Spinal cord (tissue), 10 donors: ENCODE data around the gene CHERP. TPM values are rescaled to one million over a fixed set of nuclear protein-coding genes. Genes with fewer than 3 reads are reported as not detected.
A peak's percentile ranks its signal among the peaks of the same experiment; 100 is the strongest.
"Not testable (repeated sequence)": the region's sequence is repeated elsewhere in the genome, so short reads cannot be mapped to it uniquely, and the experiment has no call there.

Experiments used
- DNase-seq, 6 donors: peaks; one replicate each; pipeline versions ENCODE4 v3.0.0 to v3.0.0-alpha.2; 2013 to 2015; ENCODE audit warnings: low spot score in 6 of 6, low read depth in 4 of 6
- H3K27ac ChIP-seq: one replicate; pipeline ENCODE4 v1.5.1; 2013; ENCODE audit warnings: low read depth, low read length, control low read depth
- H3K27me3 ChIP-seq: one replicate; pipeline ENCODE4 v1.6.1; 2013; ENCODE audit warnings: low read length; ENCODE audit not compliant: control insufficient read depth, insufficient read depth
- H3K36me3 ChIP-seq: one replicate; pipeline ENCODE4 v1.6.1; 2013; ENCODE audit warnings: low read length; ENCODE audit not compliant: control insufficient read depth, insufficient read depth
- H3K4me1 ChIP-seq: one replicate; pipeline ENCODE4 v1.6.1; 2013; ENCODE audit warnings: low read length; ENCODE audit not compliant: control insufficient read depth, insufficient read depth
- H3K4me3 ChIP-seq: one replicate; pipeline ENCODE4 v1.5.1; 2013; ENCODE audit warnings: low read depth, low read length, control low read depth
- H3K9me3 ChIP-seq: one replicate; pipeline ENCODE4 v1.6.1; 2013; ENCODE audit warnings: low read length; ENCODE audit not compliant: control insufficient read depth, insufficient read depth
- WGBS: methylation state at CpG from one replicate; pipeline ENCODE4 v1.1.5; 2013; ENCODE audit warnings: missing lambda C conversion rate; ENCODE audit not compliant: insufficient coverage; 5-methylcytosine and 5-hydroxymethylcytosine counted together
- polyA plus RNA-seq, 2 donors: library from polyadenylated mRNA; unstranded; fragments of 120-200 nt; gene quantifications; one replicate each; pipeline ENCODE4 v1.2.1, GENCODE V29; 2013; ENCODE audit not compliant: insufficient read length in 2 of 2
- total RNA-seq, 2 donors: library from RNA; depleted of rRNA in 1 of 2; stranded (reverse); fragments of 120-200 nt in 1 of 2; fragments of >200 nt in 1 of 2; gene quantifications; one replicate each; pipeline versions ENCODE4 v1.2.3 to v1.2.4, GENCODE V29; 2013 to 2014
- donor health status: healthy.

CHERP gene
- total and polyA plus RNA-seq, 4 donors, result 6.2 to 58.3 (median 33.6) TPM

GRCh38 chr19:16569609-16570320 is 27.5 kb upstream of the CHERP start:
- Histone ChIP-seq H3K36me3 (peaks cover 65% of the 10 kb centered on the region), H3K9me3 (no peaks in the 10 kb centered on the region), H3K27ac (no peak overlapping the region), H3K4me1 (peaks cover 32% of the 10 kb centered on the region), H3K27me3 (no peaks in the 10 kb centered on the region), H3K4me3 (no peak overlapping the region)
- no peak for DNase-seq
- WGBS, result 95% methylated on average over 12 of the region's 17 CpGs

GRCh38 chr19:16566702-16567101 is 24.5 kb upstream of the CHERP start:
- no CpG with 5 or more reads among the region's 5 CpGs for WGBS
- H3K36me3 ChIP-seq, result peaks cover 76% of the 10 kb centered on the region

GRCh38 chr19:16566161-16566560 is 23.9 kb upstream of the CHERP start:
- 97% methylated on average over 9 of the region's 10 CpGs for WGBS
- no peak for DNase-seq
- Histone ChIP-seq H3K36me3 (peaks cover 79% of the 10 kb centered on the region), H3K4me1 (peaks cover 9% of the 10 kb centered on the region), H3K27me3 (no peaks in the 10 kb centered on the region), H3K4me3 (no peak overlapping the region), H3K9me3 (no peaks in the 10 kb centered on the region), H3K27ac (no peak overlapping the region)

More at GRCh38 chr19:16566702-16567101, 24.5 kb upstream of the CHERP start:
- H3K4me3 ChIP-seq, result no peak overlapping the region
- no peak for DNase-seq
- peaks cover 10% of the 10 kb centered on the region for H3K4me1 ChIP-seq
- no peaks in the 10 kb centered on the region for H3K9me3 ChIP-seq
- H3K27me3 ChIP-seq, result no peaks in the 10 kb centered on the region
- H3K27ac ChIP-seq, result no peak overlapping the region

DNA sequence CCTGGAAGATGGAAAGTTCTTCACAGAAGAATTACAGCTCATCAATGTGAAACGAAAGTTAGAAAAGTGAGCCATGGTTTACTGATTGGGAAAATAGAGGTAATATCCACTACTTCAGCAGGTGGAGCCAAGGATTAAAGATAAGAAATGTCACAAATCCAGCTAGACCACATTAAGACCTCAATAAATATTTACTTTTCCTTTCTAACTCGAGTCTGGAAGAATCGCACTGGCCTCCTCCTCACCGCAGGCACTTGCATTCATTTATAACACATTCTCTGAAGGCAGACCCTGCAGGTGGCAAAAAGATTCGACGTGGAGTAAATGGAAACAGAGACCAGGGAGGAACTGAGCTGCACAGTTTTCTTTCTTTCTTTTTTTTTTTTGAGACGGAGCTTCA is 22.6 kb upstream of the CHERP start:
- 89% methylated on average over 2 of the region's 7 CpGs for WGBS
- Histone ChIP-seq H3K27me3 (no peaks in the 10 kb centered on the region), H3K9me3 (no peaks in the 10 kb centered on the region), H3K36me3 (peaks cover 80% of the 10 kb centered on the region), H3K4me1 (peaks cover 4% of the 10 kb centered on the region), H3K4me3 (no peak overlapping the region), H3K27ac (no peak overlapping the region)
- no peak for DNase-seq

DNA sequence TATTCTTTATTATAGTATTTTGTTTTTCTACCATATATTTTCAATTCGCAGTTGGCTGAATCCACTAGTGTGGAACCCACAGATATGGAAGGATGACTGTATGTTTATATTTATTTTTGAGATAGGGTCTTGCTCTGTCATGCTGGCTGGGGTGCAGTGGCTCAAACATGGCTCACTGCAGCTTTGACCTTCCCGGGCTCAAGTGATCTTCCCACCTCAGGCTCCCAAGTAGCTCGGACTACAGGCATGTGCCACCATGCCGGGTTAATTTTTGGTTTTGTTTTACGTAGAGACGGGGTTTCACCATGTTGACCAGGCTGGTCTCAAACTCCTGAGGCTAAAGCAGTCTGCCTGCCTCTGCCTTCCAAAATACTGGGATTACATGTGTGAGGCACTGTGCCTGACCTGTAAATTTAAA is 20.4 kb upstream of the CHERP start:
- H3K9me3 ChIP-seq, result no peaks in the 10 kb centered on the region
- DNase-seq, result no peak
- H3K27me3 ChIP-seq, result no peaks in the 10 kb centered on the region
- no peak overlapping the region for H3K4me3 ChIP-seq
- H3K36me3 ChIP-seq, result peaks cover 77% of the 10 kb centered on the region
- 97% methylated on average over 5 of the region's 6 CpGs for WGBS
- peaks cover 4% of the 10 kb centered on the region for H3K4me1 ChIP-seq
- no peak overlapping the region for H3K27ac ChIP-seq

DNA sequence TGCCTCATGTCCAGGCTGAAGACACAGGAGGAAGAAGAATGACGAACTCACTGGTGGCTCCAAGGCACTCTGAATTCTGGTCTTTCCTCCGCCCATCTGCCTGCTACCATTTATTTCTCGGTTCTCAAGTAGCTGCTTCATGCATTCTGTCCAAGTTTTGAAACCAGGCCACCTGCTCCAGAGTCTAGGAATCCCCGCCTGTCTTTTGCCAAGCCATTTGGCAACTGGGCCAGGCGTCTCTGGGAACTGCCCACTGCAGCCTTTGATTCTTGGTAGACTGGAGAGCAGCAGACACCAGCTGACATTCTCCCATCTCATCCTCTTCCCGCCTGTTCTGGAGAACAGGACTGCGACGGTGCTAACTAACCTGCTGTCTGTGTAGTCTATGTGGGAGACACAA is 19.1 kb upstream of the CHERP start:
- peak in 3 of 6 donors; percentile 13 to 74 (median 30) for DNase-seq
- no peak overlapping the region for H3K4me3 ChIP-seq
- WGBS, result 58% methylated on average over 5 of the region's 8 CpGs
- no peak overlapping the region for H3K27ac ChIP-seq
- no peaks in the 10 kb centered on the region for H3K27me3 ChIP-seq
- no peaks in the 10 kb centered on the region for H3K9me3 ChIP-seq
- peaks cover 4% of the 10 kb centered on the region for H3K4me1 ChIP-seq
- peaks cover 78% of the 10 kb centered on the region for H3K36me3 ChIP-seq

DNA sequence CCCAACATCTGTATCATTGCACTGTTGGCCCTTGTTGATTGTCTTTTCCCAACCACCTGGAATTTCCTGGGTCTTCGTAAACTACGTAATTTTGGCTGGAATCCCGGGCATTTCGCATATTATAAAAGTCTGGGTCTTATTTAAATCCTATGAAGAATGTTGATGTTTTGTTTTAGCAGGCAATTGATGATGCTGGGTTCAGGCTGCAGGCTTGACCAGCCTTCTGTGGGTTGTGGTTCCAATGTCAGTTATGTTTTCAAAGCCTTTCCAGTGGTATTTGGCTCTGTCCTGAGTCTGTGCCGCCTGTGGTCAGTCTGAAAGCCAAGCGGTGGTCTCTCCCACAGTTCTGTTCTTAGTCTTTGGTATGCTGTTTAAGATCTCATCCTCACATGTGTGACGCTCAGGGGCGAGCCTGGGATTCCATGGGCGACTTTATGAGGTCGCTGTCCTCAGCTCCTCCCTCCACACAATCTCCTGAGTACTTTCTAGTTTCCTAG is 17.6 kb upstream of the CHERP start:
- no peak for DNase-seq
- Histone ChIP-seq H3K27ac (no peak overlapping the region), H3K4me1 (peaks cover 4% of the 10 kb centered on the region), H3K36me3 (peaks cover 78% of the 10 kb centered on the region), H3K27me3 (no peaks in the 10 kb centered on the region), H3K9me3 (no peaks in the 10 kb centered on the region), H3K4me3 (no peak overlapping the region)
- 94% methylated on average over 10 of the region's 10 CpGs for WGBS

GRCh38 chr19:16554776-16555175 is 12.5 kb upstream of the CHERP start:
- no peak overlapping the region for H3K27ac ChIP-seq
- WGBS, result 100% methylated on average over 4 of the region's 8 CpGs
- no peak for DNase-seq
- H3K36me3 ChIP-seq, result peaks cover 83% of the 10 kb centered on the region
- no peaks in the 10 kb centered on the region for H3K4me1 ChIP-seq
- no peaks in the 10 kb centered on the region for H3K9me3 ChIP-seq
- no peaks in the 10 kb centered on the region for H3K27me3 ChIP-seq
- H3K4me3 ChIP-seq, result no peak overlapping the region

- peaks cover 73% of the 10 kb centered on the region for H3K36me3 ChIP-seq
- not testable (repeated sequence) for DNase-seq
These were observed 9.7 kb upstream of the CHERP start for GRCh38 chr19:16551902-16552301.

GRCh38 chr19:16548956-16549355 is 6.7 kb upstream of the CHERP start:
- no CpG with 5 or more reads among the region's 4 CpGs for WGBS
- no peak overlapping the region for H3K27ac ChIP-seq
- H3K27me3 ChIP-seq, result no peaks in the 10 kb centered on the region
- no peaks in the 10 kb centered on the region for H3K4me1 ChIP-seq
- H3K4me3 ChIP-seq, result no peak overlapping the region
- no peaks in the 10 kb centered on the region for H3K9me3 ChIP-seq
- H3K36me3 ChIP-seq, result peaks cover 46% of the 10 kb centered on the region
- DNase-seq, result no peak

More at GRCh38 chr19:16551902-16552301, 9.7 kb upstream of the CHERP start:
- H3K4me3 ChIP-seq, H3K4me1 ChIP-seq, H3K27me3 ChIP-seq, H3K27ac ChIP-seq, H3K9me3 ChIP-seq: not testable (repeated sequence)
- 100% methylated on average over 1 of the region's 6 CpGs for WGBS
